Measurements from ENCODE around the gene NKX2-1.

NKX2-1 gene

DNA sequence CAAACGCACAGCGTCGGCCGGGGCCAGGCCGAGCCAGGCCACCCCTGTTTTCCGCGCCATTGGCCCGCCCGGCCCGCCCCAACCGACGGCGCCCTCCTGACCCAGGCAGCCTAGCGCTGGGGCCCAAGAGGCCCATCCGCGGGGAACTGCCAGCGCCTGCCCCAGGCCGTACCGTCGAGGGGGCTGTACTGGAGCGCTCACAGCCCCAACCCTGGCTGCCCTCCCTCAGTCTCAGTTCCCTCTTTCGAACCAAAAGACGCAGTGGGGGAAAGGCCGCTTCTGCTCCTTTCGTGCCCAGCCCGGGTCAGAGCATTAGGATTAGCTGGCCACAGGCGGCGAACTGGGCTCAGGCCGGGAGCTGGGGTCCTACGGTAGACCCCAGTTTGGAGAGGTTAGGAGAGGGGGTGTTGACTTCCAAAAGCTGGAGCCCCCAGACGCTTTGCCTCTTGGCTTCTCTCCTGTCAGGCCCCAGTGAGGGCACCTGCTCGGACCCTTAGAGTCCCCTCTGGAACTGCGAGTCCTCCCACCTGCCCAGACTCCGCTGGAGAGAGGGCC, 1.9 kb downstream of the NKX2-1 start:
- Histone ChIP-seq H3K4me3 (ENCODE audit: low read depth, low read length) (no peak overlapping the region), H3K9me3 (ENCODE audit: severe bottlenecking) (peaks cover 26% of the 10 kb centered on the region)

DNA sequence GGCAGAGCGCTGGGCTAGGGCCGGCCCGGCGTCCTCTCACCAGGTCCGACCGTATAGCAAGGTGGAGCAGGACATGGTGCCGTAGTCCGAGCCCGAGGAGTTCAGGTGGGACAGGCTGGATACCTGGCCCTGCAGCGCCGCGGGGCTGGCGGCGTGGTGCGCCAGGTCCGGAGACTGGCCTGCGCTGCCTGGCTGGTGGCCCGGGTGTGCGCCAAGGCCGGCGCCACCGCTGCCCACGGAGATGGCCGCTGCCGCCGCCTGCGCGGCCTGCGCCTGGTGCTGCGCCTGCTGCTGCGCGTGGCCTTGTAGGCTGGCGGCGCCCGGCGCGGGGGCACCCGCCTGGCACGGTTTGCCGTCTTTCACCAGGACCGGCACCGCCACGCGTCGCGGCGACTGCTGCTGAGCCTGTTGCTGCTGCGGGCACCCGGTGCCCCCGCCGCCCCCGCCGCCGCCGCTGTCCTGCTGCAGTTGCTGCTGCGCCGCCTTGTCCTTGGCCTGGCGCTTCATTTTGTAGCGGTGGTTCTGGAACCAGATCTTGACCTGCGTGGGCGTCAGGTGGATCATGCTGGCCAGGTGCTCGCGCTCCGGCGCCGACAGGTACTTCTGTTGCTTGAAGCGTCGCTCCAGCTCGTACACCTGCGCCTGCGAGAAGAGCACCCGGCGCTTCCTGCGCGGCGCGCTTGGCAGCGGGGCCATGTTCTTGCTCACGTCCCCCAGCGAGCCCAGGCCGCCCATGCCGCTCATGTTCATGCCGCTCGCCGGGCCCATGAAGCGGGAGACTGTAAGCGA, 2.6 kb downstream of the NKX2-1 start:
- Histone ChIP-seq H3K9me3 (ENCODE audit: severe bottlenecking) (peaks cover 25% of the 10 kb centered on the region), H3K27me3 (ENCODE audit: insufficient read depth, low read depth, severe bottlenecking) (peaks cover 91% of the 10 kb centered on the region), H3K27ac (no peak overlapping the region), H3K36me3 (no peaks in the 10 kb centered on the region), H3K4me3 (ENCODE audit: low read depth, low read length) (no peak overlapping the region)
- TF ChIP-seq, protein P1, sequence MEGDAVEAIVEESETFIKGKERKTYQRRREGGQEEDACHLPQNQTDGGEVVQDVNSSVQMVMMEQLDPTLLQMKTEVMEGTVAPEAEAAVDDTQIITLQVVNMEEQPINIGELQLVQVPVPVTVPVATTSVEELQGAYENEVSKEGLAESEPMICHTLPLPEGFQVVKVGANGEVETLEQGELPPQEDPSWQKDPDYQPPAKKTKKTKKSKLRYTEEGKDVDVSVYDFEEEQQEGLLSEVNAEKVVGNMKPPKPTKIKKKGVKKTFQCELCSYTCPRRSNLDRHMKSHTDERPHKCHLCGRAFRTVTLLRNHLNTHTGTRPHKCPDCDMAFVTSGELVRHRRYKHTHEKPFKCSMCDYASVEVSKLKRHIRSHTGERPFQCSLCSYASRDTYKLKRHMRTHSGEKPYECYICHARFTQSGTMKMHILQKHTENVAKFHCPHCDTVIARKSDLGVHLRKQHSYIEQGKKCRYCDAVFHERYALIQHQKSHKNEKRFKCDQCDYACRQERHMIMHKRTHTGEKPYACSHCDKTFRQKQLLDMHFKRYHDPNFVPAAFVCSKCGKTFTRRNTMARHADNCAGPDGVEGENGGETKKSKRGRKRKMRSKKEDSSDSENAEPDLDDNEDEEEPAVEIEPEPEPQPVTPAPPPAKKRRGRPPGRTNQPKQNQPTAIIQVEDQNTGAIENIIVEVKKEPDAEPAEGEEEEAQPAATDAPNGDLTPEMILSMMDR (IDR thresholded peaks at IDR 0.05; ENCODE audit: low read depth, low read length): no peak
- no peak for DNase-seq

More for the DNA sequence above, 1.9 kb downstream of the NKX2-1 start:
- Histone ChIP-seq H3K27ac (no peak overlapping the region), H3K36me3 (no peaks in the 10 kb centered on the region), H3K27me3 (ENCODE audit: insufficient read depth, low read depth, severe bottlenecking) (peaks cover 92% of the 10 kb centered on the region)
- DNase-seq: no peak
- TF ChIP-seq, protein P1 (IDR thresholded peaks at IDR 0.05; ENCODE audit: low read depth, low read length): no peak

DNA sequence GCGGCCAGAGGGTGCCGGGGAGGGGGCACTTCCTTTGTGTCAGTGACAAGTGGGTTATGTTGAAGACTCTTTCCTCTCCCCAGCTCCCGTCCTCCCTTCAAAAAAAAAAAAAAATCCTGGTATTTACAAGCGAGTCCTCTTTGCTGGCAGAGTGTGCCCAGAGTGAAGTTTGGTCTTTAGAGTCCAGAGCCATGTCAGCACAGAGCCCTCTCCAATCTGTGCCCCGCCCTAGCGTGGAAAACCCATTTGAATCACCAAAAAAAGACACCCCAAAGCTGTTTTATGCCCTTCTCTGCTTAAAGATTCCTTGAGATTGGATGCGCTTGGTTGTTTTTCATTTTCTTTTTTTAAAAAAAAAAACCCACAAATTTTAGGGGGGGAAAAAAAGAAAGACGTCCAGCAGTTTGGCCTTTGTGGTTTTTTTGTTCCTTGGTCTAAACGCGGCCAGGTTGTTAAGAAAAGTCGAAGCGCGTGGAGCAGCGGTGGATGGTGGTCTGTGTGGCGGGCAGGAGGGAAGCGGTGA, 3.3 kb downstream of the NKX2-1 start:
- DNase-seq: no peak
- TF ChIP-seq, protein P1 (IDR thresholded peaks at IDR 0.05; ENCODE audit: low read depth, low read length): no peak
- no peak overlapping the region for H3K27ac ChIP-seq
- H3K36me3 ChIP-seq: no peaks in the 10 kb centered on the region
- H3K9me3 ChIP-seq (ENCODE audit: severe bottlenecking): peaks cover 20% of the 10 kb centered on the region
- H3K4me3 ChIP-seq (ENCODE audit: low read depth, low read length): no peak overlapping the region
- H3K27me3 ChIP-seq (ENCODE audit: insufficient read depth, low read depth, severe bottlenecking): peaks cover 91% of the 10 kb centered on the region

DNA sequence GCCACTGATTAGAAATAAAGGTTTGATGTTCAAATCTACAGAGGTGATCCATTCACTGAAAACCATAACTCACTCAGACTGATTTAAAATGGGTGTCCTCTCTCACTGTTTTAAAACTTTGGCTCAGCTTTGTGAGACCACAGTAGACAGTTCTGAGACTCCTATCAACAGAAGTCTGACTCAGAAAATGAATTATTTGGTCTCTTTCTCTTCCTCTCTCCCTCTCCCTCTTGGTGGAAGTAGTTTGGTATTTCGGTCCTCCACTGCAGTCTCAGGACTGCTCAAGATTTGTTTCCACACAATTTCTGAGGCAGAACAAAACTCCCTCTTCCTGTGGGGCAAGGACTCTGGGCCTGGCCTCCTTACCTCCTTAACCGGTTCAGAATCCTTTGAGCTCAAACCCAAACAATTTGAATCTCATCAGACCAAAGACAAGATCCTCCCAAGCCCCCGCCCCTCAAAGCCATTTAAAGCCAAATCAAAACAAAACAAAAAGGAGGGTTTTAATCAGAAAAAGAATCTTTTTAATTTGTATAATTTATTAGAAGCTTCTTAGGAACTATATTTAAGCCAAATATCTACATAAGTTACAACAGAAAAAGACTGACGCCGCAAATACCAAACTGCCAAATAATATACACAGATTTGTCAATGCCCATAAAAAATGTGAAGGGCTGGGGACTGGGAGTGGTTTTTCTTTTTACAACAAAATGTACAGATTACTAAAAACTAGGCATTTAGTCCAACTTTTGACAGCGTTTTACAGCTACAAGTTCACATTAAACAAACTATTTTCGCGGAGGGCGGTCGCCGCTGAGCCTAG, 3.9 kb downstream of the NKX2-1 start:
- no peak overlapping the region for H3K4me3 ChIP-seq (ENCODE audit: low read depth, low read length)
- TF ChIP-seq, protein P1 (IDR thresholded peaks at IDR 0.05; ENCODE audit: low read depth, low read length): no peak
- H3K27me3 ChIP-seq (ENCODE audit: insufficient read depth, low read depth, severe bottlenecking): peaks cover 88% of the 10 kb centered on the region
- DNase-seq: no peak
- H3K9me3 ChIP-seq (ENCODE audit: severe bottlenecking): peaks cover 20% of the 10 kb centered on the region
- no peaks in the 10 kb centered on the region for H3K36me3 ChIP-seq
- no peak overlapping the region for H3K27ac ChIP-seq

DNA sequence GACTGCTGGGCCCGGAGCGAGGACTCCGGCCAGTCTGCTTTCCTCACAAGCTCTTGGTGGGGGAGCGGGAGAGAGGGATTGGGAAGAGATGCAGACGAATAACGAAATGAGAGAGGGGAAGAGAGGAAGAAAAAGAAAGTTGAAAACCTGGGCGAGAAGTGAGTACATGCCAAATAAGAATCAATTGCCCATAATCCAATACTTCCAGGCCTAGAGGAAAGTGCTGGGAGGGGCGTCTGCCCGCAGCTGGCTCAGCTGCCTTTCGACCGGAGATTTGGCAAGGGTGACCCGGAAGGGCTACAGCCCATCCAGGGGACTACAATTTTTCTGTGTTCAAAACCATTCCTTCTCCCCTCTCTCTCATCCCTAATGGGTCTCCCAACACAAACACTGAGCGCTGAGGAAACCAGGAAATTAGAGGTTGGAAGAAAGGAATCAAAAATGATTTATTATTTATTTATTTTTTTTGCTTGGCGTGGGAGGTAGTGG, 4.9 kb downstream of the NKX2-1 start:
- no peak overlapping the region for H3K4me3 ChIP-seq (ENCODE audit: low read depth, low read length)
- no peak overlapping the region for H3K27ac ChIP-seq
- no peak for DNase-seq
- H3K9me3 ChIP-seq (ENCODE audit: severe bottlenecking): peaks cover 20% of the 10 kb centered on the region
- H3K27me3 ChIP-seq (ENCODE audit: insufficient read depth, low read depth, severe bottlenecking): peaks cover 90% of the 10 kb centered on the region
- TF ChIP-seq, protein P1 (IDR thresholded peaks at IDR 0.05; ENCODE audit: low read depth, low read length): no peak
- H3K36me3 ChIP-seq: no peaks in the 10 kb centered on the region
